GM18498 (cell line): ENCODE results near the gene MTHFSD.

Source experiments
- ATAC-seq: cut with Tn5 transposase; IDR thresholded peaks from one replicate; pipeline ENCODE4 v1.9.1; 2021; ENCODE audit warnings: mild to moderate bottlenecking, moderate library complexity; ENCODE audit not compliant: unreplicated experiment

Gene MTHFSD

GRCh38 chr16:86555704-86556075 lies 655 bp upstream of the MTHFSD start:
- no peak for ATAC-seq

GRCh38 chr16:86554599-86554916 lies 477 bp downstream of the MTHFSD start:
- no peak for ATAC-seq

- ATAC-seq = no peak
Observed at GRCh38 chr16:86553356-86553755, 1.7 kb downstream of the MTHFSD start.

GRCh38 chr16:86550281-86550680 lies 4.8 kb downstream of the MTHFSD start:
- no peak for ATAC-seq

GRCh38 chr16:86549893-86550190 lies 5.2 kb downstream of the MTHFSD start:
- no peak for ATAC-seq

- ATAC-seq = no peak
Observed at GRCh38 chr16:86549076-86549892, 5.8 kb downstream of the MTHFSD start.

GRCh38 chr16:86547286-86547685 lies 7.7 kb downstream of the MTHFSD start:
- no peak for ATAC-seq

- no peak for ATAC-seq
Observed at GRCh38 chr16:86546638-86547013, 8.4 kb downstream of the MTHFSD start.

- no peak for ATAC-seq
Observed at GRCh38 chr16:86545954-86546637, 8.9 kb downstream of the MTHFSD start.

GRCh38 chr16:86545481-86545880 lies 9.6 kb downstream of the MTHFSD start:
- ATAC-seq = no peak

GRCh38 chr16:86542756-86543750 lies 12.0 kb downstream of the MTHFSD start:
- no peak for ATAC-seq

GRCh38 chr16:86541560-86541959 lies 13.5 kb downstream of the MTHFSD start:
- no peak for ATAC-seq

GRCh38 chr16:86540894-86541293 lies 14.1 kb downstream of the MTHFSD start:
- no peak for ATAC-seq

GRCh38 chr16:86538196-86538780 lies 16.7 kb downstream of the MTHFSD start:
- no peak for ATAC-seq

GRCh38 chr16:86537486-86537885 lies 17.5 kb downstream of the MTHFSD start:
- no peak for ATAC-seq

- no peak for ATAC-seq
Observed at GRCh38 chr16:86536621-86537020, 18.4 kb downstream of the MTHFSD start.

GRCh38 chr16:86534779-86535615 lies 20.0 kb downstream of the MTHFSD start:
- no peak for ATAC-seq

- no peak for ATAC-seq
Observed at GRCh38 chr16:86533767-86534351, 21.2 kb downstream of the MTHFSD start.

GRCh38 chr16:86533076-86533475 lies 22.0 kb downstream of the MTHFSD start:
- no peak for ATAC-seq

GRCh38 chr16:86532526-86532815 lies 22.6 kb downstream of the MTHFSD start:
- no peak for ATAC-seq
